HCT116 (cell line): Measurements from ENCODE around the gene VWC2L.

Source experiments
- EZH2 ChIP-seq: fragments of 200-600 bp; sonication (generic); IDR thresholded peaks from 2 replicates; pipeline ENCODE4 v1.6.1; 2017; ENCODE audit warnings: antibody characterized with exemption, mixed run types
- JUND ChIP-seq: IDR thresholded peaks from 2 replicates; pipeline ENCODE4 v1.6.1; 2012
- POLR2AphosphoS5 ChIP-seq: IDR thresholded peaks from 2 replicates; pipeline ENCODE4 v1.6.1; 2011; ENCODE audit warnings: mild to moderate bottlenecking, low read depth, low read length, moderate library complexity
- SP1 ChIP-seq: IDR thresholded peaks from 2 replicates; pipeline ENCODE4 v1.6.1; 2012; ENCODE audit warnings: low read depth
- TF ChIP-seq, protein P1 (sequence below), 3 experiments: fragments of 200-600 bp in 1 of 3; sonication (generic) in 1 of 3; IDR thresholded peaks in 2 of 3; conservative IDR thresholded peaks in 1 of 3; 2 replicates each; pipeline ENCODE4 v1.5.1; 2012 to 2017; ENCODE audit warnings: low read depth in 2 of 3, low read length in 2 of 3, antibody characterized with exemption in 1 of 3, borderline replicate concordance in 1 of 3, control low read depth in 1 of 3, mild to moderate bottlenecking in 1 of 3, mixed read lengths in 1 of 3, mixed run types in 1 of 3, moderate library complexity in 1 of 3; ENCODE audit not compliant: insufficient read depth in 1 of 3
- TF ChIP-seq, protein P2 (sequence below): IDR thresholded peaks from 2 replicates; pipeline ENCODE4 v1.6.1; 2012

DNA sequence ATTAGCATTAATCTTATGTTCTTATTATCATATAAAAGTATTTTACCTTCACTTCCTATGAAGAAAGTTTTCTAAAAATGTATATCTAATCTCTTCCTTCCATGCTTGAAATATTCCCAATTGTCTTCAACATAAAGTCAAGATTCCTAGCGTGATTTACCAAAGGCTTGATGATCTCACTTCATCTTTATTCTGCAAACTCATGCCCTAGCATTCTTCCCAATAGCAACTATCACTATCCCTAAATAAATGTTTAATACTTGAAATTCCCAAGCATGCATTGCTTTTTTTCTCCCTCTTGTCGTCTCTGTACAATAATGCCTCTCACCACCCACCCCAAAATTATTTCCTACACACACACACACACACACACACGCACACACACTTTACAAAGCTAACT is 125.8 kb downstream of the VWC2L start:
- no peak for TF ChIP-seq POLR2AphosphoS5
- TF ChIP-seq, protein P1, sequence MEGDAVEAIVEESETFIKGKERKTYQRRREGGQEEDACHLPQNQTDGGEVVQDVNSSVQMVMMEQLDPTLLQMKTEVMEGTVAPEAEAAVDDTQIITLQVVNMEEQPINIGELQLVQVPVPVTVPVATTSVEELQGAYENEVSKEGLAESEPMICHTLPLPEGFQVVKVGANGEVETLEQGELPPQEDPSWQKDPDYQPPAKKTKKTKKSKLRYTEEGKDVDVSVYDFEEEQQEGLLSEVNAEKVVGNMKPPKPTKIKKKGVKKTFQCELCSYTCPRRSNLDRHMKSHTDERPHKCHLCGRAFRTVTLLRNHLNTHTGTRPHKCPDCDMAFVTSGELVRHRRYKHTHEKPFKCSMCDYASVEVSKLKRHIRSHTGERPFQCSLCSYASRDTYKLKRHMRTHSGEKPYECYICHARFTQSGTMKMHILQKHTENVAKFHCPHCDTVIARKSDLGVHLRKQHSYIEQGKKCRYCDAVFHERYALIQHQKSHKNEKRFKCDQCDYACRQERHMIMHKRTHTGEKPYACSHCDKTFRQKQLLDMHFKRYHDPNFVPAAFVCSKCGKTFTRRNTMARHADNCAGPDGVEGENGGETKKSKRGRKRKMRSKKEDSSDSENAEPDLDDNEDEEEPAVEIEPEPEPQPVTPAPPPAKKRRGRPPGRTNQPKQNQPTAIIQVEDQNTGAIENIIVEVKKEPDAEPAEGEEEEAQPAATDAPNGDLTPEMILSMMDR (IDR thresholded peaks at IDR 0.05 in 2 of 3, conservative IDR thresholded peaks at IDR 0.05 in 1 of 3; ENCODE audit: borderline replicate concordance in 1 of 3, insufficient read depth in 1 of 3, low read depth in 2 of 3, low read length in 2 of 3): no peak
- TF ChIP-seq SP1: no peak
- no peak for TF ChIP-seq JUND
- TF ChIP-seq, protein P2, sequence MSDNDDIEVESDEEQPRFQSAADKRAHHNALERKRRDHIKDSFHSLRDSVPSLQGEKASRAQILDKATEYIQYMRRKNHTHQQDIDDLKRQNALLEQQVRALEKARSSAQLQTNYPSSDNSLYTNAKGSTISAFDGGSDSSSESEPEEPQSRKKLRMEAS: no peak
- no peak for TF ChIP-seq EZH2
